Right atrium auricular region (tissue), 2 donors: ENCODE data around the gene CLDN6. TPM values are rescaled to one million over a fixed set of nuclear protein-coding genes. Genes with fewer than 3 reads are reported as not detected.

Experiments used
- DNase-seq: peaks from one replicate; pipeline ENCODE4 v3.0.0-alpha.2; 2019; ENCODE audit warnings: low spot score
- H3K27ac ChIP-seq, 2 donors: fragments of 200-600 bp; sonication (generic); 1 replicate in 1 of 2; 2 replicates in 1 of 2; pipeline ENCODE4 v1.5.1; 2016 to 2019
- H3K27me3 ChIP-seq, 2 donors: fragments of 200-600 bp; sonication (generic); one replicate each; pipeline versions ENCODE4 v1.5.1 to v1.6.0; 2017 to 2019
- H3K36me3 ChIP-seq: fragments of 200-600 bp; sonication (generic); one replicate; pipeline ENCODE4 v1.5.1; 2016
- H3K4me1 ChIP-seq, 2 donors: fragments of 200-600 bp; sonication (generic); one replicate each; pipeline versions ENCODE4 v1.5.1 to v1.6.0; 2017 to 2019
- H3K4me3 ChIP-seq, 2 donors: fragments of 200-600 bp; sonication (generic); 1 replicate in 1 of 2; 2 replicates in 1 of 2; pipeline ENCODE4 v1.5.1; 2017 to 2019; ENCODE audit warnings: mild to moderate bottlenecking in 1 of 2, moderate library complexity in 1 of 2
- H3K9me3 ChIP-seq, 2 donors: fragments of 200-600 bp; sonication (generic); one replicate each; pipeline ENCODE4 v1.5.1; 2019
- total RNA-seq, 2 donors: library from RNA; depleted of rRNA; stranded (reverse); fragments of >200 nt; gene quantifications; one replicate each; pipeline ENCODE4 v1.1.0, GENCODE V29; 2016
- TF ChIP-seq, protein P1 (sequence below), 2 donors: fragments of 200-600 bp; sonication (generic); IDR thresholded peaks; one replicate each; pipeline ENCODE4 v1.5.1; 2019; ENCODE audit warnings: antibody characterized with exemption in 2 of 2

Gene CLDN6
- total RNA-seq, 2 donors from 2014 or later, result not detected

DNA sequence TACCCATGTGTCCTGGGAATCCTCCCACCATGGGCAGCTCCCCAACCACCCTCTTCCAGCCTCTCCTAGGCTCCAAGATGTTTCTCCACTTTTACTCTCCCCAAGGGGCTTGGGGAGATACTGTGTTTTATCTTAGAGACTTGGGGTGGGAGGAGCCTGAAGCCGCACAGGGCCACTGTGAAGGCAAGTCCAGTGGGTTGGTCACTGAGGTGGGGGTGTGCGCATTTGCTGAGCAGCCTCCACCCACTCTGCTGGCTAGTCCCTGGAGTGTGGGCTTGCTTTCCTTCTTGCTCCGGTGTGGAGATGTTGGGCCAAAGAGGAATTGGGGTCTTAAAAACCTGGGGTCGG, 9.3 kb downstream of the CLDN6 start:
- Histone ChIP-seq H3K36me3 (no peaks in the 10 kb centered on the region), H3K27me3 (peaks cover 8 to 16% of the 10 kb centered on the region in 2 donors), H3K4me3 (no peak overlapping the region), H3K4me1 (peaks cover 0 to 5% of the 10 kb centered on the region in 2 donors), H3K27ac (no peak overlapping the region), H3K9me3 (no peaks in the 10 kb centered on the region)
- TF ChIP-seq, protein P1, sequence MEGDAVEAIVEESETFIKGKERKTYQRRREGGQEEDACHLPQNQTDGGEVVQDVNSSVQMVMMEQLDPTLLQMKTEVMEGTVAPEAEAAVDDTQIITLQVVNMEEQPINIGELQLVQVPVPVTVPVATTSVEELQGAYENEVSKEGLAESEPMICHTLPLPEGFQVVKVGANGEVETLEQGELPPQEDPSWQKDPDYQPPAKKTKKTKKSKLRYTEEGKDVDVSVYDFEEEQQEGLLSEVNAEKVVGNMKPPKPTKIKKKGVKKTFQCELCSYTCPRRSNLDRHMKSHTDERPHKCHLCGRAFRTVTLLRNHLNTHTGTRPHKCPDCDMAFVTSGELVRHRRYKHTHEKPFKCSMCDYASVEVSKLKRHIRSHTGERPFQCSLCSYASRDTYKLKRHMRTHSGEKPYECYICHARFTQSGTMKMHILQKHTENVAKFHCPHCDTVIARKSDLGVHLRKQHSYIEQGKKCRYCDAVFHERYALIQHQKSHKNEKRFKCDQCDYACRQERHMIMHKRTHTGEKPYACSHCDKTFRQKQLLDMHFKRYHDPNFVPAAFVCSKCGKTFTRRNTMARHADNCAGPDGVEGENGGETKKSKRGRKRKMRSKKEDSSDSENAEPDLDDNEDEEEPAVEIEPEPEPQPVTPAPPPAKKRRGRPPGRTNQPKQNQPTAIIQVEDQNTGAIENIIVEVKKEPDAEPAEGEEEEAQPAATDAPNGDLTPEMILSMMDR (IDR thresholded peaks at IDR 0.05), result no peak
- no peak for DNase-seq

- Histone ChIP-seq H3K36me3 (no peaks in the 10 kb centered on the region), H3K4me1 (peaks cover 0 to 5% of the 10 kb centered on the region in 2 donors), H3K4me3 (no peak overlapping the region), H3K27me3 (peaks cover 8 to 16% of the 10 kb centered on the region in 2 donors), H3K27ac (no peak overlapping the region), H3K9me3 (no peaks in the 10 kb centered on the region)
- TF ChIP-seq, protein P1 (IDR thresholded peaks at IDR 0.05), result no peak
- DNase-seq, result no peak
Observed at GRCh38 chr16:3007957-3008689, 9.9 kb downstream of the CLDN6 start.

- Histone ChIP-seq H3K27ac (no peak overlapping the region), H3K4me1 (peaks cover 0 to 5% of the 10 kb centered on the region in 2 donors), H3K9me3 (no peaks in the 10 kb centered on the region), H3K36me3 (no peaks in the 10 kb centered on the region), H3K27me3 (peaks cover 7 to 16% of the 10 kb centered on the region in 2 donors), H3K4me3 (no peak overlapping the region)
- DNase-seq, result no peak
- TF ChIP-seq, protein P1 (IDR thresholded peaks at IDR 0.05), result no peak
Observed at GRCh38 chr16:3007059-3007956, 10.7 kb downstream of the CLDN6 start.

- Histone ChIP-seq H3K27ac (peak overlapping the region in 1 of 2 donors; percentile 51), H3K4me1 (peaks cover 0 to 5% of the 10 kb centered on the region in 2 donors), H3K9me3 (no peaks in the 10 kb centered on the region), H3K36me3 (no peaks in the 10 kb centered on the region), H3K27me3 (peaks cover 0 to 16% of the 10 kb centered on the region in 2 donors), H3K4me3 (peak overlapping the region; percentile 32 to 45)
- TF ChIP-seq, protein P1 (IDR thresholded peaks at IDR 0.05), result no peak
- no peak for DNase-seq
Observed at GRCh38 chr16:3004781-3005284, 13.2 kb downstream of the CLDN6 start.

GRCh38 chr16:3004319-3004718, 13.7 kb downstream of the CLDN6 start:
- no peaks in the 10 kb centered on the region for H3K36me3 ChIP-seq
- TF ChIP-seq, protein P1 (IDR thresholded peaks at IDR 0.05), result no peak
- H3K27ac ChIP-seq, result no peak overlapping the region
- no peak for DNase-seq
- H3K27me3 ChIP-seq, result peaks cover 0 to 16% of the 10 kb centered on the region in 2 donors
- H3K9me3 ChIP-seq, result no peaks in the 10 kb centered on the region
- H3K4me3 ChIP-seq, result peak overlapping the region in 1 of 2 donors; percentile 27
- H3K4me1 ChIP-seq, result peaks cover 0 to 5% of the 10 kb centered on the region in 2 donors
